Astrocyte (in vitro differentiated cells and primary cell): ENCODE measurements around the gene SMIM17. TPM values are rescaled to one million over a fixed set of nuclear protein-coding genes. Genes with fewer than 3 reads are reported as not detected.
A peak's percentile ranks its signal among the peaks of the same experiment; 100 is the strongest.

Source experiments
- DNase-seq: peaks from one replicate; pipeline ENCODE4 v3.0.0-alpha.2; 2010; ENCODE audit warnings: low read depth
- FAIRE-seq: peaks from 2 replicates; lab custom pipeline; 2011; peaks lifted over from hg19 to GRCh38; lab: Jason Lieb, UNC
- H2AFZ ChIP-seq: 2 replicates; pipeline ENCODE4 v1.6.0; 2012; ENCODE audit warnings: low read depth, low read length, inconsistent platforms
- H3K27ac ChIP-seq: 2 replicates; pipeline ENCODE4 v1.5.1; 2011; ENCODE audit warnings: low read depth, low read length, inconsistent platforms
- H3K27me3 ChIP-seq: 2 replicates; pipeline ENCODE4 v1.6.0; 2011; ENCODE audit warnings: low read length, inconsistent platforms; ENCODE audit not compliant: insufficient read depth
- H3K36me3 ChIP-seq: 2 replicates; pipeline ENCODE4 v1.5.1; 2011; ENCODE audit warnings: low read length, inconsistent platforms; ENCODE audit not compliant: insufficient read depth
- H3K4me1 ChIP-seq: 2 replicates; pipeline ENCODE4 v1.5.1; 2011; ENCODE audit warnings: low read length, inconsistent platforms; ENCODE audit not compliant: insufficient read depth
- H3K4me2 ChIP-seq: 2 replicates; pipeline ENCODE4 v1.6.0; 2012; ENCODE audit warnings: low read length, inconsistent platforms
- H3K4me3 ChIP-seq: 2 replicates; pipeline ENCODE4 v1.5.1; 2011; ENCODE audit warnings: low read depth, mild to moderate bottlenecking, low read length, inconsistent platforms; ENCODE audit not compliant: insufficient read depth
- H3K79me2 ChIP-seq: 2 replicates; pipeline ENCODE4 v1.6.0; 2012; ENCODE audit warnings: mild to moderate bottlenecking, low read length, inconsistent platforms; ENCODE audit not compliant: insufficient read depth
- H3K9ac ChIP-seq: 2 replicates; pipeline ENCODE4 v1.6.0; 2012; ENCODE audit warnings: mild to moderate bottlenecking, low read length, inconsistent platforms
- H3K9me3 ChIP-seq: 2 replicates; pipeline ENCODE4 v1.5.1; 2012; ENCODE audit warnings: low read depth, mild to moderate bottlenecking, low read length, inconsistent platforms; ENCODE audit not compliant: insufficient read depth
- H4K20me1 ChIP-seq: 2 replicates; pipeline ENCODE4 v1.6.0; 2012; ENCODE audit warnings: low read length, inconsistent platforms; ENCODE audit not compliant: insufficient read depth
- H3K27ac Mint-ChIP-seq: one replicate; pipeline ENCODE4 v1.8.0; 2021; ENCODE audit warnings: mild to moderate bottlenecking, mixed read lengths; ENCODE audit not compliant: unreplicated experiment
- H3K27me3 Mint-ChIP-seq: one replicate; pipeline ENCODE4 v1.8.0; 2021; ENCODE audit warnings: low read depth, mixed read lengths; ENCODE audit not compliant: unreplicated experiment
- H3K36me3 Mint-ChIP-seq: one replicate; pipeline ENCODE4 v1.8.0; 2021; ENCODE audit warnings: low read depth, mixed read lengths; ENCODE audit not compliant: unreplicated experiment
- H3K4me1 Mint-ChIP-seq: one replicate; pipeline ENCODE4 v1.8.0; 2021; ENCODE audit warnings: low read depth, mixed read lengths; ENCODE audit not compliant: unreplicated experiment
- H3K4me3 Mint-ChIP-seq: one replicate; pipeline ENCODE4 v1.8.0; 2021; ENCODE audit warnings: mild to moderate bottlenecking, moderate library complexity, mixed read lengths; ENCODE audit not compliant: unreplicated experiment
- H3K9me3 Mint-ChIP-seq: one replicate; pipeline ENCODE4 v1.8.0; 2021; ENCODE audit warnings: mild to moderate bottlenecking, mixed read lengths; ENCODE audit not compliant: unreplicated experiment
- CTCF ChIP-seq: IDR thresholded peaks from 2 replicates; pipeline ENCODE4 v1.5.1; 2011; ENCODE audit warnings: low read depth, mild to moderate bottlenecking, inconsistent platforms, low read length, moderate library complexity; ENCODE audit not compliant: insufficient read depth
- EZH2 ChIP-seq: IDR thresholded peaks from 2 replicates; pipeline ENCODE4 v1.6.1; 2012; ENCODE audit warnings: mild to moderate bottlenecking, low read length, inconsistent platforms; ENCODE audit not compliant: insufficient read depth
- total RNA-seq: library from RNA; stranded (reverse); gene quantifications from 2 replicates; pipeline ENCODE4 v1.2.1, GENCODE V29; 2021

Gene SMIM17
- total RNA-seq, 1 donor from 2014 or later, result 0.27 TPM

- Histone ChIP-seq H3K27me3 (no peaks in the 10 kb centered on the region), H3K4me2 (no peak overlapping the region), H3K4me1 (no peaks in the 10 kb centered on the region), H2AFZ (no peak overlapping the region), H3K4me3 (no peak overlapping the region), H4K20me1 (no peaks in the 10 kb centered on the region), H3K36me3 (no peaks in the 10 kb centered on the region), H3K79me2 (no peaks in the 10 kb centered on the region), H3K27ac (no peak overlapping the region), H3K9me3 (peaks cover 14% of the 10 kb centered on the region), H3K9ac (no peak overlapping the region)
- H3K36me3 Mint-ChIP-seq, result peaks cover 2% of the 10 kb centered on the region
- no peaks in the 10 kb centered on the region for H3K27me3 Mint-ChIP-seq
- FAIRE-seq (no peak), DNase-seq (no peak)
- no peaks in the 10 kb centered on the region for H3K4me1 Mint-ChIP-seq
- no peak for TF ChIP-seq EZH2
- TF ChIP-seq CTCF, result no peak
- peaks cover 23% of the 10 kb centered on the region for H3K9me3 Mint-ChIP-seq
- no peak overlapping the region for H3K4me3 Mint-ChIP-seq
- H3K27ac Mint-ChIP-seq, result no peak overlapping the region
Observed at GRCh38 chr19:56670401-56670960, 27.5 kb downstream of the SMIM17 start.

- peaks cover 14% of the 10 kb centered on the region for H3K9me3 ChIP-seq
- H3K79me2 ChIP-seq, result no peaks in the 10 kb centered on the region
Observed at GRCh38 chr19:56670961-56671612, 28.1 kb downstream of the SMIM17 start.

More at GRCh38 chr19:56670961-56671612, 28.1 kb downstream of the SMIM17 start:
- FAIRE-seq (no peak), DNase-seq (no peak)
- Histone ChIP-seq H3K27me3 (no peaks in the 10 kb centered on the region), H3K27ac (no peak overlapping the region), H3K36me3 (no peaks in the 10 kb centered on the region), H3K4me3 (peak overlapping the region; percentile 10), H3K9ac (no peak overlapping the region), H4K20me1 (no peaks in the 10 kb centered on the region), H3K4me2 (peak overlapping the region; percentile 60), H2AFZ (peak overlapping the region; percentile 80), H3K4me1 (no peaks in the 10 kb centered on the region)
- TF ChIP-seq CTCF, result no peak
- no peak for TF ChIP-seq EZH2
- H3K4me3 Mint-ChIP-seq, result no peak overlapping the region
- peaks cover 23% of the 10 kb centered on the region for H3K9me3 Mint-ChIP-seq
- H3K27ac Mint-ChIP-seq, result no peak overlapping the region
- H3K4me1 Mint-ChIP-seq, result no peaks in the 10 kb centered on the region
- H3K36me3 Mint-ChIP-seq, result peaks cover 2% of the 10 kb centered on the region
- H3K27me3 Mint-ChIP-seq, result no peaks in the 10 kb centered on the region
